CD8-positive, alpha-beta memory T cell (primary cell): Measurements from ENCODE around the gene MAP4K3. TPM values are rescaled to one million over a fixed set of nuclear protein-coding genes. Genes with fewer than 3 reads are reported as not detected.
A peak's percentile ranks its signal among the peaks of the same experiment; 100 is the strongest.
"Not testable (repeated sequence)": the region's sequence is repeated elsewhere in the genome, so short reads cannot be mapped to it uniquely, and the experiment has no call there.

Experiments used
- CTCF ChIA-PET: fragments of 350-600 bp; sonication (Branson Sonifier 250); formaldehyde crosslinking; loops from one replicate; lab custom pipeline; 2021; ENCODE audit warnings: antibody characterized with exemption; lab: Charles Lee
- POLR2A ChIA-PET: fragments of 350-600 bp; sonication (Branson Sonifier 250); formaldehyde crosslinking; loops from one replicate; lab custom pipeline; 2021; ENCODE audit warnings: antibody characterized with exemption; lab: Charles Lee
- DNase-seq, 5 donors: peaks; one replicate each; pipeline versions ENCODE4 v3.0.0 to v3.0.0-alpha.2; 2020 to 2022; ENCODE audit warnings: mixed read lengths in 1 of 5
- H3K27ac ChIP-seq: one replicate; pipeline ENCODE4 v1.7.0; 2013; ENCODE audit warnings: low read depth, mild to moderate bottlenecking, low read length, moderate library complexity
- H3K27me3 ChIP-seq: 2 replicates; pipeline ENCODE4 v1.7.0; 2013; ENCODE audit warnings: low read length, mild to moderate bottlenecking; ENCODE audit not compliant: insufficient read depth, poor library complexity, severe bottlenecking
- H3K36me3 ChIP-seq: 2 replicates; pipeline ENCODE4 v1.7.0; 2013; ENCODE audit warnings: mild to moderate bottlenecking, low read length, moderate library complexity; ENCODE audit not compliant: insufficient read depth
- H3K4me1 ChIP-seq: 2 replicates; pipeline ENCODE4 v1.7.0; 2013; ENCODE audit warnings: mild to moderate bottlenecking, low read length, moderate library complexity; ENCODE audit not compliant: insufficient read depth
- H3K4me3 ChIP-seq: 2 replicates; pipeline ENCODE4 v1.7.0; 2013; ENCODE audit warnings: mild to moderate bottlenecking, low read length
- H3K9me3 ChIP-seq: 2 replicates; pipeline ENCODE4 v1.7.0; 2013; ENCODE audit warnings: mild to moderate bottlenecking, low read length
- H3K27ac Mint-ChIP-seq, 8 donors: one replicate each; pipeline ENCODE4 v1.8.0; 2020 to 2021; ENCODE audit warnings: mixed read lengths in 8 of 8, mild to moderate bottlenecking in 6 of 8, inconsistent platforms in 3 of 8, moderate library complexity in 3 of 8
- H3K27me3 Mint-ChIP-seq, 2 donors: one replicate each; pipeline ENCODE4 v1.8.0; 2020 to 2021; ENCODE audit warnings: mixed read lengths in 2 of 2, mild to moderate bottlenecking in 1 of 2, moderate library complexity in 1 of 2
- H3K36me3 Mint-ChIP-seq, 3 donors: one replicate each; pipeline ENCODE4 v1.8.0; 2020 to 2021; ENCODE audit warnings: mixed read lengths in 3 of 3, inconsistent platforms in 1 of 3, mild to moderate bottlenecking in 1 of 3
- H3K4me1 Mint-ChIP-seq, 3 donors: one replicate each; pipeline ENCODE4 v1.8.0; 2020 to 2021; ENCODE audit warnings: mixed read lengths in 3 of 3, inconsistent platforms in 1 of 3, mild to moderate bottlenecking in 1 of 3
- H3K4me3 Mint-ChIP-seq, 7 donors: one replicate each; pipeline ENCODE4 v1.8.0; 2020 to 2021; ENCODE audit warnings: mixed read lengths in 7 of 7, mild to moderate bottlenecking in 6 of 7, moderate library complexity in 4 of 7, inconsistent platforms in 2 of 7
- H3K9me3 Mint-ChIP-seq, 5 donors: one replicate each; pipeline ENCODE4 v1.8.0; 2020 to 2022; ENCODE audit warnings: mixed read lengths in 5 of 5, mild to moderate bottlenecking in 3 of 5, moderate library complexity in 2 of 5, inconsistent platforms in 1 of 5
- polyA plus RNA-seq: library from polyadenylated mRNA; unstranded; fragments of 300-500 nt; fragmentation: Illumina TruSeq; gene quantifications from one replicate; pipeline ENCODE4 v1.2.3, GENCODE V29; 2021
- total RNA-seq, 2 experiments: library from RNA; stranded (reverse); gene quantifications; one replicate each; pipeline ENCODE4 v1.2.3, GENCODE V29; 2021

Gene MAP4K3
- total and polyA plus RNA-seq, 3 experiments from 2014 or later: 2.7 to 8.2 (median 7.0) TPM

GRCh38 chr2:39373181-39373802 lies 63.8 kb downstream of the MAP4K3 start:
- Mint-ChIP-seq H3K4me1 (peaks cover 7 to 10% (median 9%) of the 10 kb centered on the region in 3 donors), H3K27me3 (no peaks in the 10 kb centered on the region), H3K36me3 (peaks cover 20 to 35% (median 29%) of the 10 kb centered on the region in 3 donors), H3K4me3 (no peak overlapping the region), H3K27ac (no peak overlapping the region), H3K9me3 (peaks cover 0 to 6% (median 0%) of the 10 kb centered on the region in 5 donors)
- no peaks in the 10 kb centered on the region for H3K36me3 ChIP-seq
- no peaks in the 10 kb centered on the region for H3K4me1 ChIP-seq
- POLR2A ChIA-PET: no interaction called here
- H3K27ac ChIP-seq: no peak overlapping the region
- no peaks in the 10 kb centered on the region for H3K9me3 ChIP-seq
- no peak overlapping the region for H3K4me3 ChIP-seq
- H3K27me3 ChIP-seq: no peaks in the 10 kb centered on the region
- no peak for DNase-seq
- CTCF ChIA-PET: no interaction called here

DNA sequence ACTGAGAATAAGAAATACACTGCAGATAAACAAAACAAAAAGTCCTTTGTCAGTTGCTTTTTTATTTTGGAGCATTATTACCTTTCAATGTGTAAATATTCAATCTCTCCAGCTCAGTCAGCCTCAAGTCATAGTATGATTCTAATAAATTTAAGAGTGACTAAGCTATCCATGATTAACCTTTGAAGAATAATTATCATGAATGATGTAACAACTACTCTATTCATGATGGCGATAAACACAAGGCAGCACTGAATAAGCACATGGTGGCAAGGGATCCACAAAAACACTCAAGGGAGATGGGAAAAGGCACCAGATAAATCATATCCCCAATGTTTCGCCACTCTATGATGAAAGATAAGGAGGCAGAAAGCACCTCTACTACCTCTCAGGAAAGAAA lies 67.0 kb downstream of the MAP4K3 start:
- Histone ChIP-seq H3K27me3 (no peaks in the 10 kb centered on the region), H3K27ac (no peak overlapping the region), H3K9me3 (no peaks in the 10 kb centered on the region), H3K4me1 (no peaks in the 10 kb centered on the region), H3K36me3 (no peaks in the 10 kb centered on the region), H3K4me3 (no peak overlapping the region)
- Mint-ChIP-seq H3K9me3 (peaks cover 0 to 6% (median 0%) of the 10 kb centered on the region in 5 donors), H3K27ac (no peak overlapping the region), H3K36me3 (peaks cover 11 to 32% (median 22%) of the 10 kb centered on the region in 3 donors), H3K27me3 (no peaks in the 10 kb centered on the region), H3K4me1 (peaks cover 12 to 15% (median 14%) of the 10 kb centered on the region in 3 donors), H3K4me3 (no peak overlapping the region)
- ChIA-PET CTCF (no interaction called here), POLR2A (no interaction called here)
- no peak for DNase-seq

GRCh38 chr2:39368846-39369245 lies 68.2 kb downstream of the MAP4K3 start:
- Mint-ChIP-seq H3K4me1 (peaks cover 12 to 15% (median 14%) of the 10 kb centered on the region in 3 donors), H3K27ac (peak overlapping the region in 5 of 8 donors; percentile 2 to 91 (median 13)), H3K27me3 (no peaks in the 10 kb centered on the region), H3K9me3 (peaks cover 0 to 6% (median 0%) of the 10 kb centered on the region in 5 donors), H3K36me3 (peaks cover 8 to 26% (median 18%) of the 10 kb centered on the region in 3 donors), H3K4me3 (peak overlapping the region in 1 of 7 donors; percentile 18)
- ChIA-PET POLR2A (interaction anchor here (0.6 kb wide), 1 partner anchor 33 kb away, joined by 8 read pairs; no protein-coding TSS in a partner anchor), CTCF (no interaction called here)
- H3K4me3 ChIP-seq: no peak overlapping the region
- H3K27me3 ChIP-seq: no peaks in the 10 kb centered on the region
- no peaks in the 10 kb centered on the region for H3K36me3 ChIP-seq
- no peaks in the 10 kb centered on the region for H3K4me1 ChIP-seq
- no peak for DNase-seq
- H3K27ac ChIP-seq: no peak overlapping the region
- H3K9me3 ChIP-seq: no peaks in the 10 kb centered on the region

- Histone ChIP-seq H3K4me3 (no peak overlapping the region), H3K27me3 (no peaks in the 10 kb centered on the region), H3K36me3 (no peaks in the 10 kb centered on the region), H3K27ac (no peak overlapping the region), H3K4me1 (no peaks in the 10 kb centered on the region), H3K9me3 (no peaks in the 10 kb centered on the region)
- CTCF ChIA-PET: no interaction called here
- POLR2A ChIA-PET: no interaction called here
- Mint-ChIP-seq H3K4me1 (peaks cover 12 to 15% (median 14%) of the 10 kb centered on the region in 3 donors), H3K36me3 (peaks cover 5 to 22% (median 13%) of the 10 kb centered on the region in 3 donors), H3K27me3 (no peaks in the 10 kb centered on the region), H3K9me3 (peaks cover 0 to 6% (median 0%) of the 10 kb centered on the region in 5 donors), H3K4me3 (peak overlapping the region in 1 of 7 donors; percentile 8), H3K27ac (peak overlapping the region in 1 of 8 donors; percentile 91)
- no peak for DNase-seq
These were observed 68.7 kb downstream of the MAP4K3 start for GRCh38 chr2:39368376-39368775.

DNA sequence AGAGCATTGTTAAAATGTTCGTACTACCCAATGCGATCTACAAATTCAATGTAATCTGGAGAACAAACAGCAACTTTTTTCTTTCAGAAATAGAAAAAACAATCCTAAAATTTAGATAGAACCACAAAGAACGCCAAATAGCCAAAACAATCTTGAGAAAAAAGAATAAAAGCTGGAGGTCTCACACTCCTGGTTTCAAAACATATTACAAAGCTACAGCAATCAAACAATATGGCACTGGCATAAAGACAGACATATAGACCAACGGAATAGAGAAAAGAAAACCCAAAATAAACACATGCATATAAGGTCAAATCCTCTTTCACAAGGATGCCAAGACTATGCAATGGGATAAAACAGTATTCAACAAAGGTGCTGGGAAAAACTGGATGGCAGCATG lies 74.5 kb downstream of the MAP4K3 start:
- H3K4me1 ChIP-seq: no peaks in the 10 kb centered on the region
- H3K4me1 Mint-ChIP-seq: peaks cover 0 to 2% (median 0%) of the 10 kb centered on the region in 3 donors
- no peak overlapping the region for H3K4me3 Mint-ChIP-seq
- peaks cover 10% of the 10 kb centered on the region for H3K9me3 ChIP-seq
- H3K27ac Mint-ChIP-seq: no peak overlapping the region
- peaks cover 18 to 32% (median 29%) of the 10 kb centered on the region in 5 donors for H3K9me3 Mint-ChIP-seq
- peaks cover 6 to 44% (median 27%) of the 10 kb centered on the region in 3 donors for H3K36me3 Mint-ChIP-seq
- ChIA-PET POLR2A (no interaction called here), CTCF (no interaction called here)
- no peaks in the 10 kb centered on the region for H3K27me3 Mint-ChIP-seq
- no peaks in the 10 kb centered on the region for H3K27me3 ChIP-seq
- no peak for DNase-seq
- no peak overlapping the region for H3K27ac ChIP-seq
- H3K36me3 ChIP-seq: no peaks in the 10 kb centered on the region
- no peak overlapping the region for H3K4me3 ChIP-seq

GRCh38 chr2:39361511-39361910 lies 75.6 kb downstream of the MAP4K3 start:
- CTCF ChIA-PET: no interaction called here
- no peak for DNase-seq
- H3K4me1 ChIP-seq: no peaks in the 10 kb centered on the region
- Mint-ChIP-seq H3K4me3 (no peak overlapping the region), H3K4me1 (no peaks in the 10 kb centered on the region), H3K27me3 (no peaks in the 10 kb centered on the region), H3K9me3 (peaks cover 18 to 32% (median 29%) of the 10 kb centered on the region in 5 donors), H3K36me3 (peaks cover 6 to 43% (median 27%) of the 10 kb centered on the region in 3 donors), H3K27ac (no peak overlapping the region)
- POLR2A ChIA-PET: no interaction called here
- no peak overlapping the region for H3K4me3 ChIP-seq
- H3K36me3 ChIP-seq: no peaks in the 10 kb centered on the region
- peaks cover 10% of the 10 kb centered on the region for H3K9me3 ChIP-seq
- no peak overlapping the region for H3K27ac ChIP-seq
- no peaks in the 10 kb centered on the region for H3K27me3 ChIP-seq

DNA sequence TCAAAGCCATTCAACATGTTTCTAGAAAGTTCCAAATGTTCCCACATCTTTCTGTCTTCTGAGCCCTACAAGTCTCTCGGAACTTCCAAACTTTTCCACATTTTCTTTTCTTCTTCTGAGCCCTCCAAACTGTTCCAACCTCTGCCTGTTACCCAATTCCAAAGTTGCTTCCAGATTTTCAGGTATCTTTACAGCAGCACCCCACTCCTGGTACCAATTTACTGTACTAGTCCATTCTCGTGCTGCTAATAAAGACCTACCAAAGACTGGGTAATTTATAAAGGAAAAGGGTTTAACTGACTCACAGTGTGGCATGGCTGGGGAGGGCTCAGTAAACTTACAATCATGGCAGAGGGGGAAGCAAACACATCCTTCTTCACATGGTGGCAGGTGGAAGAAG lies 76.7 kb downstream of the MAP4K3 start:
- H3K27ac ChIP-seq, DNase-seq, CTCF ChIA-PET, POLR2A ChIA-PET, H3K36me3 ChIP-seq, H3K4me3 ChIP-seq, H3K27ac Mint-ChIP-seq, H3K27me3 Mint-ChIP-seq, H3K4me1 Mint-ChIP-seq, H3K4me1 ChIP-seq, H3K27me3 ChIP-seq, H3K4me3 Mint-ChIP-seq: not testable (repeated sequence)
- H3K9me3 ChIP-seq: peaks cover 10% of the 10 kb centered on the region
- Mint-ChIP-seq H3K36me3 (peaks cover 10 to 35% (median 32%) of the 10 kb centered on the region in 3 donors), H3K9me3 (peaks cover 18 to 32% (median 29%) of the 10 kb centered on the region in 5 donors)

DNA sequence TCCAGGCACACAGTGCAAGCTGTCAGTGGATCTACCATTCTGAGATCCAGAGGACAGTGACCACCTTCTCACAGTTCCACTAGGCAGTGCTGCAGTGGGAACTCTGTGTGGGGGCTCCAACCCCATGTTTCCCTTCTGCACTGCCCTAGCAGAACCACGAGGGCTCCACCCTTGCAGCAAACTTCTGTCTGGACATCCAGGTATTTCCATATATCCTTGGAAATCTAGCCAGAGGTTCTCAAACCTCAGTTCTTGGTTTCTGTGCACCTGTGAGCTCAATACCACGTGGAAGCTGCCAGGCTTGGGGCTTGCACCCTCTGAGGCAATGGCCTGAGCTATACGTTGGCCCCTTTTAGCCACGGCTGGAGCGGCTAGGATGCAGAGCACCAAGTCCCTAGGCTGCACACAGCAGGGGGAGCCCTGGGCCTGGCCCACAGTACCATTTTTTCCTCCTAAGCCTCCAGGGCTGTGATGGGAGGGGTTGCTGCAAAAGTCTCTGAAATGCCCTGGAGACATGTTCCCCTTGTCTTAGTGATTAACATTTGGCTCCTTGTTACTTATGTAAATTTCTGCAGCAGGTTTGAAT lies 77.5 kb downstream of the MAP4K3 start:
- H3K36me3 ChIP-seq: no peaks in the 10 kb centered on the region
- H3K27me3 ChIP-seq: no peaks in the 10 kb centered on the region
- no peak for DNase-seq
- ChIA-PET CTCF (no interaction called here), POLR2A (no interaction called here)
- no peaks in the 10 kb centered on the region for H3K27me3 Mint-ChIP-seq
- H3K36me3 Mint-ChIP-seq: peaks cover 10 to 35% (median 34%) of the 10 kb centered on the region in 3 donors
- H3K9me3 Mint-ChIP-seq: peaks cover 18 to 32% (median 29%) of the 10 kb centered on the region in 5 donors
- H3K27ac Mint-ChIP-seq: no peak overlapping the region
- H3K4me3 Mint-ChIP-seq: no peak overlapping the region
- H3K4me3 ChIP-seq: no peak overlapping the region
- H3K27ac ChIP-seq: no peak overlapping the region
- H3K4me1 ChIP-seq: no peaks in the 10 kb centered on the region
- peaks cover 10% of the 10 kb centered on the region for H3K9me3 ChIP-seq
- no peaks in the 10 kb centered on the region for H3K4me1 Mint-ChIP-seq
